Endothelial cell (in vitro differentiated cells): ENCODE data around the gene TTLL7. TPM values are rescaled to one million over a fixed set of nuclear protein-coding genes. Genes with fewer than 3 reads are reported as not detected.
"Not testable (repeated sequence)": the region's sequence is repeated elsewhere in the genome, so short reads cannot be mapped to it uniquely, and the experiment has no call there.

ENCODE experiments used
- DNase-seq: peaks from one replicate; pipeline ENCODE4 v3.0.0; 2021; ENCODE audit warnings: low spot score
- H3K27ac Mint-ChIP-seq: one replicate; pipeline ENCODE4 v1.8.0; 2021; ENCODE audit warnings: mixed read lengths, inconsistent platforms; ENCODE audit not compliant: unreplicated experiment
- H3K27me3 Mint-ChIP-seq: one replicate; pipeline ENCODE4 v1.8.0; 2021; ENCODE audit warnings: mild to moderate bottlenecking, moderate library complexity, mixed read lengths, inconsistent platforms; ENCODE audit not compliant: unreplicated experiment
- H3K36me3 Mint-ChIP-seq: one replicate; pipeline ENCODE4 v1.8.0; 2021; ENCODE audit warnings: mild to moderate bottlenecking, low read depth, mixed read lengths, inconsistent platforms; ENCODE audit not compliant: unreplicated experiment
- H3K4me1 Mint-ChIP-seq: one replicate; pipeline ENCODE4 v1.8.0; 2021; ENCODE audit warnings: mild to moderate bottlenecking, mixed read lengths, inconsistent platforms; ENCODE audit not compliant: unreplicated experiment
- H3K4me3 Mint-ChIP-seq: one replicate; pipeline ENCODE4 v1.8.0; 2021; ENCODE audit warnings: mild to moderate bottlenecking, mixed read lengths, inconsistent platforms; ENCODE audit not compliant: unreplicated experiment
- H3K9me3 Mint-ChIP-seq: one replicate; pipeline ENCODE4 v1.8.0; 2021; ENCODE audit warnings: mixed read lengths, inconsistent platforms; ENCODE audit not compliant: unreplicated experiment
- CTCF ChIP-seq: fragments of 200-600 bp; sonication (generic); IDR thresholded peaks from one replicate; pipeline ENCODE4 v1.5.0; 2021; ENCODE audit warnings: antibody characterized with exemption; ENCODE audit not compliant: unreplicated experiment
- total RNA-seq: library from RNA; stranded (reverse); fragmentation: NEBNext Ultra II Directional; extraction: Animal tissue kit (Norgen Biotek cat#: 25700); gene quantifications from one replicate; pipeline ENCODE4 v1.2.1, GENCODE V29; 2021; ENCODE audit not compliant: unreplicated experiment

TTLL7 gene
- total RNA-seq, 1 donor from 2014 or later: 2.7 TPM

DNA sequence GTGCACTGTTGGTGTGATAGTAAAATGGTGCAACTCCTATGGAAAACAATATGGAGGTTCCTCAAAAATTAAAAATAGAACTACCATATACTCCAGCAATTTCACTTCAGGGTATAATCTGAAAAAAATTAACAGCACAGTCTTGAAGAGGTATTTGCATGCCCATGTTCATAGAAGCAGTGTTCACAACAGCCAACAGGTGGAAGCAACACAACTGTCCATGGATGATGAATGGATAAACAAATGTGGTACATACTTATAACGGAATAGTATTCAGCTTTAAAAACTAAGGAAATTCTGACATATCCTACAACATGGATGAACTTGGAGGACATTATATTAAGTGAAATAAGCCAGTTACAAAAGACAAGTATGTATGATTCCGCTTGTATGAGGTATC is 8.2 kb downstream of the TTLL7 start:
- Mint-ChIP-seq H3K27ac (no peak overlapping the region), H3K27me3 (no peaks in the 10 kb centered on the region), H3K9me3 (no peaks in the 10 kb centered on the region), H3K4me3 (no peak overlapping the region), H3K4me1 (peaks cover 4% of the 10 kb centered on the region), H3K36me3 (no peaks in the 10 kb centered on the region)
- no peak for TF ChIP-seq CTCF
- DNase-seq: no peak

DNA sequence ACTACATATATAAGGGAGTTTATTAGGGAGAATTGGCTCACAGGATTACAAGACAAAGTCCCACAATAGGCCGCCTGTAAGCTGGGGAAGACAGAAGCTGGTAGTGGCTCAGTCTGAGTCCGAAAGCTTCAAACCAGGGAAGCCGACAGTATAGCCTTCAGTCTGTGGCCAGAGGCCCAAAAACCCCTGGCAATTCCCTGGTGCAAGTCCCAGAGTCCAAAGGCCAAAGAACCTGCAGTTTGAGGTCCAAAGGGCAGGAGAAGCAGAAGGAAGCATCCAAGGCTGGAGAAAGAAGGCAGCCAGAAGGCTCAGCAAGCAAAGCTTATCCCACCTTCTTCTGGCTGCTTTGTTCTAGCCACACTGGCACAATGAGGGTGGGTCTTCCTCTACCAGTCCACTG is 13.9 kb downstream of the TTLL7 start:
- Mint-ChIP-seq H3K27ac (no peak overlapping the region), H3K9me3 (no peaks in the 10 kb centered on the region), H3K27me3 (no peaks in the 10 kb centered on the region), H3K36me3 (no peaks in the 10 kb centered on the region), H3K4me1 (no peaks in the 10 kb centered on the region), H3K4me3 (no peak overlapping the region)
- DNase-seq: no peak
- no peak for TF ChIP-seq CTCF

DNA sequence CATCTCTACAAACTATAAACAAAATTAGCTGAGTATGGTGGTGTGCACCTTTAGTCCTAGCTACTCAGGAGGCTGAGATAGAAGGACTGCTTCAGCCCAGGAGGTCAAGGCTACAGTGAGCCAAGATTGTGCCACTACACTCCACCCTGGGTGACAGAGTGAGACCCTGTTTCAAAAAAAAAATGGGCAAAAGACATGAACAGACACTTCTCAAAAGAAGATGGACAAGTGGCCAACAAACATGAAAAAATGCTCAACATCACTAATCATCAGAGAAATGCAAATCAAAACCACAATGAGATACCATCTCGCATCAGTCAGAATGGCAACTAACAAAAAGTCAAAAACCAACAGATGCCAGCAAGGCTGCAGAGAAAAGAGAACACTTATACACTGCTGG is 15.0 kb downstream of the TTLL7 start:
- not testable (repeated sequence) for H3K27me3 Mint-ChIP-seq, DNase-seq, H3K4me1 Mint-ChIP-seq, H3K27ac Mint-ChIP-seq, H3K4me3 Mint-ChIP-seq, H3K9me3 Mint-ChIP-seq, H3K36me3 Mint-ChIP-seq

- Mint-ChIP-seq H3K27ac (no peak overlapping the region), H3K9me3 (no peaks in the 10 kb centered on the region), H3K4me1 (no peaks in the 10 kb centered on the region), H3K36me3 (no peaks in the 10 kb centered on the region), H3K4me3 (no peak overlapping the region), H3K27me3 (no peaks in the 10 kb centered on the region)
- no peak for TF ChIP-seq CTCF
- no peak for DNase-seq
These were observed 20.9 kb downstream of the TTLL7 start for GRCh38 chr1:83978056-83978455.

- Mint-ChIP-seq H3K27me3 (no peaks in the 10 kb centered on the region), H3K27ac (no peak overlapping the region), H3K4me3 (no peak overlapping the region), H3K36me3 (no peaks in the 10 kb centered on the region), H3K4me1 (no peaks in the 10 kb centered on the region), H3K9me3 (no peaks in the 10 kb centered on the region)
- DNase-seq: no peak
- TF ChIP-seq CTCF: no peak
These were observed 22.0 kb downstream of the TTLL7 start for GRCh38 chr1:83976920-83977319.

DNA sequence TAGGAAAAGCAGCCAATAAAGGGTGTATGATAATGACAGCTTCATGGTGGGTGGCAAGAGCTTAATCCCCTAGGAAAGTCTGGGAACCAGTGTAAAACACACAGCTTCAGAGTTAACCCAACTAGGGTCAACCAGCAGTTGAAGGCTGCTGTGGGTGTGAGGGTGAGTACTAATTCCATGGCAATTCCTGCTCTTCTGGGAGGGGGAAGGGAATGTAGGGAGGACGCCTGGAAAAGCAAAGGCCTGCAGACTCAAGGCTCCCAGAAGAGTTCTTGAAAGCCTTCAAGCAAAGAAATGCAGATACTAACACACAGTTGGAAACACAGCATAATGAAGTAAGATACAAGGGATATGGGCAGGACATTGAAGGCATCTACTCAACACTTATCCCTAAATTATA is 28.1 kb downstream of the TTLL7 start:
- H3K9me3 Mint-ChIP-seq: no peaks in the 10 kb centered on the region
- H3K4me3 Mint-ChIP-seq: no peak overlapping the region
- no peaks in the 10 kb centered on the region for H3K36me3 Mint-ChIP-seq
- H3K27me3 Mint-ChIP-seq: no peaks in the 10 kb centered on the region
- TF ChIP-seq CTCF: no peak
- no peaks in the 10 kb centered on the region for H3K4me1 Mint-ChIP-seq
- no peak overlapping the region for H3K27ac Mint-ChIP-seq
- no peak for DNase-seq
